ENCODE measurements around the gene ZCCHC9.

Gene ZCCHC9

DNA sequence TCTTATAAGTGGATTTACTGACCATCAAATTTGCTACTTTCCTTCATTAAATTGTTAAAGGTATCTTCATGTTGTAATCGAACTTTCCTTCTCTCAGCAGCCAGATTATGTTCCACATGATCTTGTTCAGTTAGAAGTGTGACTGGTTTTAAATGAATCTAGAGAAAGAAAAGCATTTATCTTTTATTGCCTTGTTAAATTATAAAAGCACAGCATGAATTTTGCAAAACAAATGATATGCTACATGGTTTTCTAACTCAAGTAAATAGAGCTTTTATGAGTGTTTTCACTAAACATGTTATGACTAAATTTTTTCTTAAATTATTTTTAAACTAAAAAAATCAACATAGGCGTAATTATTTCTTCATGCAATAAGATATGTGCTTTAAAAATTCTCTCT lies 58.5 kb downstream of the ZCCHC9 start:
- no peak overlapping the region for H3K4me3 Mint-ChIP-seq
- H3K27ac Mint-ChIP-seq, result no peak overlapping the region
- H3K9me3 Mint-ChIP-seq, result no peaks in the 10 kb centered on the region
- H3K36me3 Mint-ChIP-seq (ENCODE audit: low read depth), result no peaks in the 10 kb centered on the region
- peaks cover 4% of the 10 kb centered on the region for H3K27me3 Mint-ChIP-seq
- H3K4me1 Mint-ChIP-seq (ENCODE audit: low read depth), result no peaks in the 10 kb centered on the region

DNA sequence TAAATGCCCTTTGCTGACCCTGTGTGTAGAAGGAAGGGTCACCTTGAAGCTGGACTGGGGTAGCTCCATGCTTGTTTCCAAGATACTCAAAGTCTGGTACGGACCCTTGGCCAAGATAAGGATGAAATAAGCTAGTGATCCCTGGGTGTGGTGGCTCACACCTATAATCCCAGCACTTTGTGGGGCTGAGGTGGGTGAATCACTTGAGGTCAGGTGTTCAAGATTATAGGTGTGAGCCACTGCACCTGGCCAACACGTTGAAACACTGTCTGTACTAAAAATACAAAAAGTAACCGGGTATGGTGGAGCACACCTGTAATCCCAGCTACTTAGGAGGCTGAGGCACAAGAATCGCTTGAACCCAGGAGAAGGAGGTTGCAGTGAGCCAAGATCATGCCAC lies 59.3 kb downstream of the ZCCHC9 start:
- Mint-ChIP-seq H3K4me3 (no peak overlapping the region), H3K9me3 (no peaks in the 10 kb centered on the region), H3K4me1 (ENCODE audit: low read depth) (no peaks in the 10 kb centered on the region), H3K27me3 (peaks cover 4% of the 10 kb centered on the region), H3K27ac (no peak overlapping the region), H3K36me3 (ENCODE audit: low read depth) (no peaks in the 10 kb centered on the region)

DNA sequence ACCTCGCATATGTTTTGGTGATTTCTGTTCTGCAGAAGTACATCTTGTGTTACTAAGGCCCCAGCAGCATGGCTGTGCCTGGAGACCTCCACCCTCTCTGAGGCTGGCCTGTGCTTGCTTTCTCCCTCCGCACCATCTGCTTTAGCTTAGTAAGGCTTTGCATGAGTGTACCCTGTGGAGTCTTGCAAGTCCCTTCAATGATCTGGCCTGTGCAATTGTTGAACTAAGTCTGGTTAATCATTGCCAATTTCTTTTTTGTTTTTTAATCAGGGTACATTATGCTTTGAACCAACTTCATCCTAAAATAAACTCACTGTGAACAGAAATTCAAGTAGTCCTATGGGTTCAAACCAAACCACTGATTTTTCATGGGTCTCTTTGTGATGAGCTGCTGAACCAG lies 60.2 kb downstream of the ZCCHC9 start:
- Mint-ChIP-seq H3K4me1 (ENCODE audit: low read depth) (no peaks in the 10 kb centered on the region), H3K9me3 (no peaks in the 10 kb centered on the region), H3K27ac (no peak overlapping the region), H3K36me3 (ENCODE audit: low read depth) (no peaks in the 10 kb centered on the region), H3K4me3 (no peak overlapping the region), H3K27me3 (peaks cover 4% of the 10 kb centered on the region)

Data from stimulated activated naive CD8-positive, alpha-beta T cell treated with anti-CD3 and anti-CD28 coated beads, Interleukin-15, Interleukin-2, amounts not matched to agents 100 ng/mL and 50 ng/mL, for 24 hours (primary cell).